NCI-H1930 (cell line): ENCODE results near the gene MAST2.
"Not testable (repeated sequence)": the region's sequence is repeated elsewhere in the genome, so short reads cannot be mapped to it uniquely, and the experiment has no call there.

Experiments
- DNase-seq, 2 experiments: peaks; one replicate each; lab custom pipeline; 2025; lab: John Stamatoyannopoulos, UW

The MAST2 gene

GRCh38 chr1:46021046-46021996 lies 217.9 kb downstream of the MAST2 start:
- DNase-seq, result no peak

GRCh38 chr1:46026531-46026930 lies 223.1 kb downstream of the MAST2 start:
- no peak for DNase-seq

- no peak for DNase-seq
These were observed 224.6 kb downstream of the MAST2 start for GRCh38 chr1:46027788-46028573.

GRCh38 chr1:46030074-46030870 lies 226.9 kb downstream of the MAST2 start:
- no peak for DNase-seq

GRCh38 chr1:46030876-46031660 lies 227.7 kb downstream of the MAST2 start:
- no peak for DNase-seq

- no peak for DNase-seq
These were observed 231.4 kb downstream of the MAST2 start for GRCh38 chr1:46034601-46035516.

- DNase-seq, result peak; percentile 29 to 75
These were observed 233.8 kb downstream of the MAST2 start for GRCh38 chr1:46036894-46037839.

GRCh38 chr1:46039571-46040052 lies 236.2 kb downstream of the MAST2 start:
- DNase-seq, result no peak

- DNase-seq, result no peak
These were observed 238.1 kb downstream of the MAST2 start for GRCh38 chr1:46041551-46041950.

GRCh38 chr1:46041974-46042373 lies 238.6 kb downstream of the MAST2 start:
- DNase-seq, result no peak

GRCh38 chr1:46043458-46044017 lies 240.1 kb downstream of the MAST2 start:
- no peak for DNase-seq

- DNase-seq, result no peak
These were observed 240.7 kb downstream of the MAST2 start for GRCh38 chr1:46044116-46044515.

- no peak for DNase-seq
These were observed 250.3 kb downstream of the MAST2 start for GRCh38 chr1:46053734-46054133.

GRCh38 chr1:46056325-46056724 lies 252.9 kb downstream of the MAST2 start:
- no peak for DNase-seq

GRCh38 chr1:46057215-46057614 lies 253.8 kb downstream of the MAST2 start:
- DNase-seq, result not testable (repeated sequence)

GRCh38 chr1:46057781-46058180 lies 254.4 kb downstream of the MAST2 start:
- no peak for DNase-seq

- DNase-seq, result no peak
These were observed 255.5 kb downstream of the MAST2 start for GRCh38 chr1:46058936-46059335.

GRCh38 chr1:46061146-46061545 lies 257.7 kb downstream of the MAST2 start:
- DNase-seq, result no peak
